SU-DHL-6 (cell line): ENCODE data around the gene IQCC.

Experiments used
- CTCF ChIP-seq: fragments of 200-600 bp; sonication (generic); IDR thresholded peaks from one replicate; pipeline ENCODE4 v1.5.1; 2017; ENCODE audit warnings: antibody characterized with exemption, mild to moderate bottlenecking, low read length, moderate library complexity; ENCODE audit not compliant: insufficient read depth, poor library complexity, severe bottlenecking
- EZH2phosphoT487 ChIP-seq: fragments of 200-600 bp; sonication (generic), shearing (Covaris generic); conservative IDR thresholded peaks from 2 replicates; pipeline ENCODE4 v1.6.1; 2018; ENCODE audit warnings: mild to moderate bottlenecking, antibody characterized with exemption, low read length, moderate library complexity, mixed read lengths

GRCh38 chr1:32250893-32251716 lies 45.6 kb downstream of the IQCC start, which contains the start of gene LCK:
- TF ChIP-seq CTCF (no peak), EZH2phosphoT487 (no peak)
